ENCODE data around the gene MEPCE. TPM values are rescaled to one million over a fixed set of nuclear protein-coding genes. Genes with fewer than 3 reads are reported as not detected.

The MEPCE gene
- total and polyA plus RNA-seq, 4 donors = 6.7 to 21.8 (median 16.5) TPM

DNA sequence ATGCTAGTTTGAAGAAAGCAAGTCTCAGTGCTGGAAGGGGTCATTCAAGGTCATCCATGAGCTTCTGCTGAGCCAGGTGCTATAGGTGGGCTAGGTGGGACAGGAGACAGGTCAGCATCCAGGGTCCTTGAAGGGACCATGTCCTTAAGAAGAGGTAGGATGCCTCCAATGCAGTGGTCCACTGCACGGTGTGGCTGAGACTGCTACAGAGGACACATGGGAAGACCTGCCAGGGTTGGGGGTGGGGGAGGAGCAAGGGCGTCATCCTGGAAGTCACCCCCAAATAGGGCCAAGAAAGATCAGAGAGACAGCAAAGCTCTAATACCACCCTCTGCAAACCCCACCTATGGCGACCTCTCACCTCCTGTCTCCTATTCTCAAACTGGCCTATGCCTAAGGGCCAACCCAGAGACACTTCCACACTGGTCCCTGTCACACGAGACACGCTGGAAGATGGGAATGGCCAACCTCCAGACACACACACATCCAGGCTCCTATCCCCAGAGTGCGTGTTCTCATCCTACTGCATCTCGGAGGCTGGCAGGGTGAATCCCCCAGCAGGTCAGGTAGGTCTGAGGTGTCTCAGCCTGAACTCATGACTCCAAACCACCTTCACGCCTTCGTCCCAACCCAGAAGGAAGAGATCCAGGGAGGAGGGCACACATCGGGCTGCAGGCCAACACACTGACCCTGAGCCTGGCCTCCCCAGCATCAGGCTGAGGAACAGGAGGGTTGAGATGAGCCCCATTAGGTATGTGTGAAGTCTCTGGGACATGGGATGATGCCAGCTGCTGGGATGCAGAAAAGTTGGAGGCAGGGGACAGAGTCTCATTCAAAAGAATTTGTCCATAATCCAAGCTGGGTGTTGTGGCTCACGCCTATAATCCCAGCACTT is 12.3 kb downstream of the MEPCE start:
- Histone ChIP-seq H3K9me3 (ENCODE audit: control insufficient read depth in 4 of 4, low read length in 3 of 4) (no peaks in the 10 kb centered on the region), H3K9ac (ENCODE audit: low read depth in 1 of 2, low read length in 2 of 2) (no peak overlapping the region), H3K36me3 (ENCODE audit: control insufficient read depth in 4 of 4, insufficient read depth in 3 of 4, low read depth in 1 of 4, low read length in 3 of 4) (no peaks in the 10 kb centered on the region), H3K27ac (ENCODE audit: low read depth in 1 of 2, low read length in 2 of 2) (no peak overlapping the region), H3K4me3 (ENCODE audit: low read depth in 1 of 3, low read length in 3 of 3) (no peak overlapping the region), H3K4me1 (ENCODE audit: control insufficient read depth in 4 of 4, insufficient read depth in 4 of 4, low read length in 3 of 4) (peaks cover 5 to 13% (median 11%) of the 10 kb centered on the region in 4 donors), H3K27me3 (ENCODE audit: control insufficient read depth in 4 of 4, insufficient read depth in 4 of 4, low read length in 3 of 4) (no peaks in the 10 kb centered on the region)
- TF ChIP-seq JUND (IDR thresholded peaks at IDR 0.05) = no peak
- TF ChIP-seq, protein P1, sequence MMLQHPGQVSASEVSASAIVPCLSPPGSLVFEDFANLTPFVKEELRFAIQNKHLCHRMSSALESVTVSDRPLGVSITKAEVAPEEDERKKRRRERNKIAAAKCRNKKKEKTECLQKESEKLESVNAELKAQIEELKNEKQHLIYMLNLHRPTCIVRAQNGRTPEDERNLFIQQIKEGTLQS (IDR thresholded peaks at IDR 0.05) = no peak
- no peak for TF ChIP-seq RXRA (IDR thresholded peaks at IDR 0.05)
- TF ChIP-seq HNF4A (conservative IDR thresholded peaks at IDR 0.05) = no peak
- no peak for TF ChIP-seq FOXA2 (IDR thresholded peaks at IDR 0.05)
- TF ChIP-seq NR2F2 (IDR thresholded peaks at IDR 0.05) = no peak
- TF ChIP-seq, protein P2, sequence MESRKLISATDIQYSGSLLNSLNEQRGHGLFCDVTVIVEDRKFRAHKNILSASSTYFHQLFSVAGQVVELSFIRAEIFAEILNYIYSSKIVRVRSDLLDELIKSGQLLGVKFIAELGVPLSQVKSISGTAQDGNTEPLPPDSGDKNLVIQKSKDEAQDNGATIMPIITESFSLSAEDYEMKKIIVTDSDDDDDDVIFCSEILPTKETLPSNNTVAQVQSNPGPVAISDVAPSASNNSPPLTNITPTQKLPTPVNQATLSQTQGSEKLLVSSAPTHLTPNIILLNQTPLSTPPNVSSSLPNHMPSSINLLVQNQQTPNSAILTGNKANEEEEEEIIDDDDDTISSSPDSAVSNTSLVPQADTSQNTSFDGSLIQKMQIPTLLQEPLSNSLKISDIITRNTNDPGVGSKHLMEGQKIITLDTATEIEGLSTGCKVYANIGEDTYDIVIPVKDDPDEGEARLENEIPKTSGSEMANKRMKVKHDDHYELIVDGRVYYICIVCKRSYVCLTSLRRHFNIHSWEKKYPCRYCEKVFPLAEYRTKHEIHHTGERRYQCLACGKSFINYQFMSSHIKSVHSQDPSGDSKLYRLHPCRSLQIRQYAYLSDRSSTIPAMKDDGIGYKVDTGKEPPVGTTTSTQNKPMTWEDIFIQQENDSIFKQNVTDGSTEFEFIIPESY (IDR thresholded peaks at IDR 0.05) = no peak
- TF ChIP-seq, protein P3, sequence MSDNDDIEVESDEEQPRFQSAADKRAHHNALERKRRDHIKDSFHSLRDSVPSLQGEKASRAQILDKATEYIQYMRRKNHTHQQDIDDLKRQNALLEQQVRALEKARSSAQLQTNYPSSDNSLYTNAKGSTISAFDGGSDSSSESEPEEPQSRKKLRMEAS (IDR thresholded peaks at IDR 0.05) = no peak
- TF ChIP-seq, protein P4, sequence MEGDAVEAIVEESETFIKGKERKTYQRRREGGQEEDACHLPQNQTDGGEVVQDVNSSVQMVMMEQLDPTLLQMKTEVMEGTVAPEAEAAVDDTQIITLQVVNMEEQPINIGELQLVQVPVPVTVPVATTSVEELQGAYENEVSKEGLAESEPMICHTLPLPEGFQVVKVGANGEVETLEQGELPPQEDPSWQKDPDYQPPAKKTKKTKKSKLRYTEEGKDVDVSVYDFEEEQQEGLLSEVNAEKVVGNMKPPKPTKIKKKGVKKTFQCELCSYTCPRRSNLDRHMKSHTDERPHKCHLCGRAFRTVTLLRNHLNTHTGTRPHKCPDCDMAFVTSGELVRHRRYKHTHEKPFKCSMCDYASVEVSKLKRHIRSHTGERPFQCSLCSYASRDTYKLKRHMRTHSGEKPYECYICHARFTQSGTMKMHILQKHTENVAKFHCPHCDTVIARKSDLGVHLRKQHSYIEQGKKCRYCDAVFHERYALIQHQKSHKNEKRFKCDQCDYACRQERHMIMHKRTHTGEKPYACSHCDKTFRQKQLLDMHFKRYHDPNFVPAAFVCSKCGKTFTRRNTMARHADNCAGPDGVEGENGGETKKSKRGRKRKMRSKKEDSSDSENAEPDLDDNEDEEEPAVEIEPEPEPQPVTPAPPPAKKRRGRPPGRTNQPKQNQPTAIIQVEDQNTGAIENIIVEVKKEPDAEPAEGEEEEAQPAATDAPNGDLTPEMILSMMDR (IDR thresholded peaks at IDR 0.05; ENCODE audit: low read depth, low read length, missing input control) = no peak
- no peak for TF ChIP-seq EGR1 (IDR thresholded peaks at IDR 0.05; ENCODE audit: low read depth in 2 of 2)
- TF ChIP-seq GABPA (IDR thresholded peaks at IDR 0.05 in 1 of 2, conservative IDR thresholded peaks at IDR 0.05 in 1 of 2) = no peak
- TF ChIP-seq SP1 (IDR thresholded peaks at IDR 0.05) = no peak
- TF ChIP-seq YY1 (IDR thresholded peaks at IDR 0.05) = no peak
- TF ChIP-seq, protein P5, sequence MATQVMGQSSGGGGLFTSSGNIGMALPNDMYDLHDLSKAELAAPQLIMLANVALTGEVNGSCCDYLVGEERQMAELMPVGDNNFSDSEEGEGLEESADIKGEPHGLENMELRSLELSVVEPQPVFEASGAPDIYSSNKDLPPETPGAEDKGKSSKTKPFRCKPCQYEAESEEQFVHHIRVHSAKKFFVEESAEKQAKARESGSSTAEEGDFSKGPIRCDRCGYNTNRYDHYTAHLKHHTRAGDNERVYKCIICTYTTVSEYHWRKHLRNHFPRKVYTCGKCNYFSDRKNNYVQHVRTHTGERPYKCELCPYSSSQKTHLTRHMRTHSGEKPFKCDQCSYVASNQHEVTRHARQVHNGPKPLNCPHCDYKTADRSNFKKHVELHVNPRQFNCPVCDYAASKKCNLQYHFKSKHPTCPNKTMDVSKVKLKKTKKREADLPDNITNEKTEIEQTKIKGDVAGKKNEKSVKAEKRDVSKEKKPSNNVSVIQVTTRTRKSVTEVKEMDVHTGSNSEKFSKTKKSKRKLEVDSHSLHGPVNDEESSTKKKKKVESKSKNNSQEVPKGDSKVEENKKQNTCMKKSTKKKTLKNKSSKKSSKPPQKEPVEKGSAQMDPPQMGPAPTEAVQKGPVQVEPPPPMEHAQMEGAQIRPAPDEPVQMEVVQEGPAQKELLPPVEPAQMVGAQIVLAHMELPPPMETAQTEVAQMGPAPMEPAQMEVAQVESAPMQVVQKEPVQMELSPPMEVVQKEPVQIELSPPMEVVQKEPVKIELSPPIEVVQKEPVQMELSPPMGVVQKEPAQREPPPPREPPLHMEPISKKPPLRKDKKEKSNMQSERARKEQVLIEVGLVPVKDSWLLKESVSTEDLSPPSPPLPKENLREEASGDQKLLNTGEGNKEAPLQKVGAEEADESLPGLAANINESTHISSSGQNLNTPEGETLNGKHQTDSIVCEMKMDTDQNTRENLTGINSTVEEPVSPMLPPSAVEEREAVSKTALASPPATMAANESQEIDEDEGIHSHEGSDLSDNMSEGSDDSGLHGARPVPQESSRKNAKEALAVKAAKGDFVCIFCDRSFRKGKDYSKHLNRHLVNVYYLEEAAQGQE (IDR thresholded peaks at IDR 0.05) = no peak
- TF ChIP-seq RAD21 (IDR thresholded peaks at IDR 0.05) = no peak
- TF ChIP-seq FOXA1 (IDR thresholded peaks at IDR 0.05) = no peak
- no peak for TF ChIP-seq TAF1 (conservative IDR thresholded peaks at IDR 0.05)
- TF ChIP-seq HNF4G (IDR thresholded peaks at IDR 0.05) = no peak
- DNase-seq (ENCODE audit: low spot score) = no peak
- WGBS = 93% methylated on average over 11 of the region's 11 CpGs
